H1 (cell line): ENCODE data around the gene PNRC1. TPM values are rescaled to one million over a fixed set of nuclear protein-coding genes. Genes with fewer than 3 reads are reported as not detected.

Source experiments
- CTCF ChIA-PET: fragments of 300-600 bp; sonication (Branson Sonifier 250); formaldehyde crosslinking; loops from one replicate; lab custom pipeline; 2021; ENCODE audit not compliant: partially characterized antibody; lab: Charles Lee
- POLR2A ChIA-PET: fragments of 300-600 bp; sonication (Branson Sonifier 250); formaldehyde crosslinking; loops from one replicate; lab custom pipeline; 2021; ENCODE audit warnings: inconsistent platforms; ENCODE audit not compliant: partially characterized antibody; lab: Charles Lee
- DNase-seq, 2 experiments: peaks; one replicate each; pipeline versions ENCODE4 v3.0.0 to v3.0.0-alpha.2; 2010 to 2022; ENCODE audit warnings: low spot score in 2 of 2, low read depth in 1 of 2, mixed read lengths in 1 of 2
- FAIRE-seq: peaks from 2 replicates; lab custom pipeline; 2011; peaks lifted over from hg19 to GRCh38; lab: Jason Lieb, UNC
- H2AFZ ChIP-seq: 2 replicates; pipeline ENCODE4 v1.8.1; 2012; ENCODE audit warnings: low read length, inconsistent platforms
- H2AK5ac ChIP-seq: 2 replicates; pipeline ENCODE4 v1.6.1; 2013; ENCODE audit warnings: low read depth, low read length
- H2BK120ac ChIP-seq: replicated peaks from 2 replicates; pipeline ENCODE3; 2013; ENCODE audit warnings: low read depth, low read length, inconsistent platforms
- H2BK12ac ChIP-seq: 2 replicates; pipeline ENCODE4 v1.6.1; 2013; ENCODE audit warnings: low read depth, low read length
- H2BK15ac ChIP-seq: 2 replicates; pipeline ENCODE4 v1.6.1; 2013; ENCODE audit warnings: low read length
- H2BK20ac ChIP-seq: 2 replicates; pipeline ENCODE4 v1.6.1; 2013; ENCODE audit warnings: low read length
- H2BK5ac ChIP-seq: 2 replicates; pipeline ENCODE4 v1.6.1; 2013; ENCODE audit warnings: low read depth, low read length
- H3K14ac ChIP-seq: 2 replicates; pipeline ENCODE4 v1.6.1; 2013; ENCODE audit warnings: inconsistent platforms; ENCODE audit not compliant: insufficient read length
- H3K18ac ChIP-seq: 2 replicates; pipeline ENCODE4 v1.6.1; 2013; ENCODE audit warnings: low read length; ENCODE audit errors: extremely low read depth
- H3K23ac ChIP-seq: 2 replicates; pipeline ENCODE4 v1.6.1; 2013; ENCODE audit warnings: inconsistent platforms; ENCODE audit not compliant: insufficient read length
- H3K23me2 ChIP-seq: 2 replicates; pipeline ENCODE4 v1.6.1; 2013; ENCODE audit warnings: low read depth, low read length
- H3K27ac ChIP-seq: 2 replicates; pipeline ENCODE4 v1.6.1; 2011; ENCODE audit warnings: low read depth, low read length, inconsistent platforms
- H3K27me3 ChIP-seq, 4 experiments: replicated peaks in 1 of 4; 1 replicate in 1 of 4; 2 replicates in 3 of 4; pipeline versions ENCODE4 v1.6.1 to v1.8.1; 2011 to 2013; ENCODE audit warnings: low read length in 3 of 4, mild to moderate bottlenecking in 3 of 4, inconsistent platforms in 2 of 4, mixed read lengths in 2 of 4, moderate library complexity in 1 of 4; ENCODE audit not compliant: control insufficient read depth in 3 of 4, insufficient read depth in 3 of 4; ENCODE audit errors: extremely low read depth in 1 of 4
- H3K36me3 ChIP-seq, 4 experiments: 2 replicates each; pipeline versions ENCODE4 v1.6.1 to v1.8.1; 2011 to 2013; ENCODE audit warnings: mild to moderate bottlenecking in 4 of 4, low read length in 3 of 4, moderate library complexity in 2 of 4, control low read depth in 1 of 4, inconsistent platforms in 1 of 4; ENCODE audit not compliant: insufficient read depth in 4 of 4, control insufficient read depth in 2 of 4
- H3K4ac ChIP-seq: replicated peaks from 2 replicates; pipeline ENCODE3; 2013; ENCODE audit warnings: low read length, low read depth, mixed read lengths, inconsistent platforms; ENCODE audit not compliant: insufficient read length
- H3K4me1 ChIP-seq, 4 experiments: replicated peaks in 1 of 4; 1 replicate in 1 of 4; 2 replicates in 3 of 4; pipeline versions ENCODE4 v1.6.1 to v1.8.1; 2011 to 2013; ENCODE audit warnings: low read length in 3 of 4, inconsistent platforms in 2 of 4, mixed read lengths in 1 of 4; ENCODE audit not compliant: insufficient read depth in 4 of 4, control insufficient read depth in 3 of 4
- H3K4me2 ChIP-seq, 2 experiments: 2 replicates each; pipeline versions ENCODE4 v1.6.1 to v1.8.1; 2011 to 2013; ENCODE audit warnings: low read depth in 2 of 2, low read length in 2 of 2, control low read depth in 1 of 2, inconsistent platforms in 1 of 2, mild to moderate bottlenecking in 1 of 2; ENCODE audit not compliant: insufficient read depth in 1 of 2
- H3K4me3 ChIP-seq, 4 experiments: fragments of 200-600, 300-600 bp in 1 of 4; sonication (generic), shearing (Covaris generic), sonication (Bioruptor Twin) in 1 of 4; 2 replicates each; pipeline versions ENCODE4 v1.5.1 to v1.8.1; 2011 to 2016; ENCODE audit warnings: low read length in 4 of 4, low read depth in 3 of 4, control low read depth in 2 of 4, inconsistent platforms in 2 of 4, mild to moderate bottlenecking in 2 of 4, mixed read lengths in 1 of 4, moderate library complexity in 1 of 4; ENCODE audit not compliant: insufficient read depth in 2 of 4; ENCODE audit errors: extremely low read depth in 1 of 4
- H3K56ac ChIP-seq: replicated peaks from 2 replicates; pipeline ENCODE3; 2013; ENCODE audit warnings: low read depth, mild to moderate bottlenecking, mixed read lengths, low read length, inconsistent platforms; ENCODE audit not compliant: insufficient read length
- H3K79me1 ChIP-seq: 2 replicates; pipeline ENCODE4 v1.6.1; 2013; ENCODE audit warnings: low read depth, low read length, control low read depth
- H3K79me2 ChIP-seq, 2 experiments: 2 replicates each; pipeline versions ENCODE4 v1.6.1 to v1.8.1; 2012 to 2013; ENCODE audit warnings: low read length in 2 of 2, mild to moderate bottlenecking in 2 of 2, inconsistent platforms in 1 of 2; ENCODE audit not compliant: insufficient read depth in 2 of 2, control insufficient read depth in 1 of 2
- H3K9ac ChIP-seq, 4 experiments: replicated peaks in 1 of 4; 1 replicate in 1 of 4; 2 replicates in 3 of 4; pipeline versions ENCODE4 v1.6.1 to v1.8.1; 2011 to 2013; ENCODE audit warnings: low read depth in 3 of 4, low read length in 3 of 4, control low read depth in 2 of 4, mild to moderate bottlenecking in 2 of 4, moderate library complexity in 2 of 4, inconsistent platforms in 1 of 4; ENCODE audit errors: extremely low read depth in 1 of 4
- H3K9me3 ChIP-seq, 2 experiments: 2 replicates each; pipeline versions ENCODE4 v1.6.1 to v1.8.1; 2012 to 2013; ENCODE audit warnings: mild to moderate bottlenecking in 2 of 2, moderate library complexity in 2 of 2, control low read depth in 1 of 2, inconsistent platforms in 1 of 2, low read depth in 1 of 2, low read length in 1 of 2, mixed read lengths in 1 of 2; ENCODE audit not compliant: insufficient read depth in 2 of 2
- H4K20me1 ChIP-seq, 2 experiments: replicated peaks in 1 of 2; 2 replicates each; pipeline versions ENCODE3 to v1.8.1; 2011 to 2013; ENCODE audit warnings: inconsistent platforms in 2 of 2, low read length in 2 of 2, mild to moderate bottlenecking in 1 of 2; ENCODE audit not compliant: insufficient read depth in 2 of 2, control insufficient read depth in 1 of 2
- H4K5ac ChIP-seq: 2 replicates; pipeline ENCODE4 v1.6.1; 2013; ENCODE audit warnings: low read length, low read depth, mixed read lengths, inconsistent platforms; ENCODE audit not compliant: insufficient read length
- H4K8ac ChIP-seq: 2 replicates; pipeline ENCODE4 v1.8.0; 2013; ENCODE audit warnings: mild to moderate bottlenecking, moderate library complexity, low read length, inconsistent platforms; ENCODE audit not compliant: insufficient read depth; ENCODE audit errors: extremely low read depth
- H4K91ac ChIP-seq: replicated peaks from 2 replicates; pipeline ENCODE3; 2013; ENCODE audit warnings: low read length, mixed read lengths, inconsistent platforms; ENCODE audit not compliant: insufficient read length
- BACH1 ChIP-seq: IDR thresholded peaks from 2 replicates; pipeline ENCODE4 v1.6.1; 2012; ENCODE audit warnings: low read length, improper control_type of control experiment
- BRCA1 ChIP-seq: IDR thresholded peaks from 2 replicates; pipeline ENCODE4 v1.6.1; 2012; ENCODE audit warnings: low read depth, low read length, improper control_type of control experiment
- EZH2 ChIP-seq: fragments of 200-600 bp; sonication (generic); IDR thresholded peaks from 2 replicates; pipeline ENCODE4 v1.7.1; 2012; ENCODE audit warnings: low read depth, mild to moderate bottlenecking, moderate library complexity, low read length, inconsistent platforms; ENCODE audit not compliant: severe bottlenecking
- HDAC2 ChIP-seq, 2 experiments: fragments of 300-600 bp in 1 of 2; sonication (generic) in 1 of 2; IDR thresholded peaks; 2 replicates each; pipeline ENCODE4 v1.6.1; 2011 to 2012; ENCODE audit warnings: low read depth in 2 of 2, low read length in 2 of 2, mild to moderate bottlenecking in 2 of 2, moderate library complexity in 2 of 2, borderline replicate concordance in 1 of 2, inconsistent platforms in 1 of 2
- PHF8 ChIP-seq: fragments of 200-600 bp; sonication (generic); conservative IDR thresholded peaks from 2 replicates; pipeline ENCODE4 v1.7.1; 2012; ENCODE audit warnings: low read depth, mild to moderate bottlenecking, inconsistent platforms, low read length, moderate library complexity
- POU5F1 ChIP-seq: IDR thresholded peaks from 2 replicates; pipeline ENCODE4 v1.6.1; 2011; ENCODE audit warnings: low read depth, mild to moderate bottlenecking, low read length, moderate library complexity
- RAD21 ChIP-seq, 2 experiments: IDR thresholded peaks in 1 of 2; conservative IDR thresholded peaks in 1 of 2; 2 replicates each; pipeline ENCODE4 v1.6.1; 2011; ENCODE audit warnings: low read depth in 2 of 2, low read length in 2 of 2, improper control_type of control experiment in 1 of 2, inconsistent platforms in 1 of 2, mild to moderate bottlenecking in 1 of 2, moderate library complexity in 1 of 2
- SUZ12 ChIP-seq: fragments of 200-600 bp; sonication (generic); IDR thresholded peaks from 2 replicates; pipeline ENCODE4 v1.6.1; 2012; ENCODE audit warnings: mild to moderate bottlenecking, inconsistent platforms, low read length, moderate library complexity, mixed read lengths
- TAF7 ChIP-seq: optimal IDR thresholded peaks from 2 replicates; pipeline ENCODE3; 2011; ENCODE audit warnings: low read depth, mild to moderate bottlenecking, inconsistent platforms, low read length, moderate library complexity, borderline replicate concordance
- WGBS, 2 experiments: shearing (Covaris generic) in 1 of 2; methylation state at CpG; one replicate each; pipeline versions ENCODE4 v1.1.6 to v1.1.7; 2013 to 2015; ENCODE audit warnings: low lambda C conversion rate in 2 of 2, mixed read lengths in 2 of 2, inconsistent platforms in 1 of 2, low coverage in 1 of 2, missing lambda C conversion rate in 1 of 2; ENCODE audit not compliant: insufficient replicate concordance in 2 of 2, insufficient coverage in 1 of 2, insufficient read length in 1 of 2; ENCODE audit errors: extremely low coverage in 1 of 2, missing lambda C conversion rate in 1 of 2; 5-methylcytosine and 5-hydroxymethylcytosine counted together
- polyA plus RNA-seq, 7 experiments: library from polyadenylated mRNA; depleted of rRNA in 3 of 7; stranded (reverse) in 5 of 7; unstranded in 2 of 7; fragments of >200 nt in 5 of 7; fragments of 200-250 nt in 2 of 7; gene quantifications; 1 replicate in 5 of 7; 2 replicates in 1 of 7; 4 replicates in 1 of 7; pipeline versions ENCODE4 v1.2.1 to v1.2.3, GENCODE V29; 2011 to 2013; ENCODE audit warnings: missing spikeins in 2 of 7, mixed read lengths in 2 of 7
- total RNA-seq: library from RNA; stranded (reverse); fragmentation: NEBNext Ultra II Directional; extraction: Animal tissue kit (Norgen Biotek cat#: 25700); gene quantifications from 2 replicates; pipeline ENCODE4 v1.2.1, GENCODE V29; 2021

The PNRC1 gene
- total and polyA plus RNA-seq, 2 of the 8 experiments (the other 6 are each of a cell fraction or from before 2014, with no cell fraction given), result 6.3 to 48.5 TPM

DNA sequence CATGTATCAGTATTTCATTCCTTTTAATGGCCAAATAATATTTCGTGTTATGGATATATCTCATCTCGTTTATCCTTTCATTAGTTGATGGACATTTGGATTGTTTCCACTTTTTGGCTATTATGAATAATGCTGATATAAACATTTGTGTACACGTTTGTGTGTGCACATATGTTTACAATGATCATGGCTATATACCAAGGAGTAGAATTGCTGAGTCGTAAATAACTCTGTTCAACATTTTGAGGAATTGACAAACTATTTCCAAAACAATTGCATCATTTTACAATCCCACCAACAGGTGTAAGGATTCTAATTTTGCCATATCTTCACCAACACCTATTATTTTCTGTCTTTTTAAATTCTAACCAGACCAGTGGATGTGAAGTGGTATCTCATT lies 26.3 kb upstream of the PNRC1 start:
- H2BK15ac ChIP-seq, result no peak overlapping the region
- no peak overlapping the region for H2BK5ac ChIP-seq
- H3K4ac ChIP-seq, result no peak overlapping the region
- H3K23ac ChIP-seq, result no peak overlapping the region
- H2BK20ac ChIP-seq, result no peak overlapping the region
- H3K27me3 ChIP-seq, result peaks cover 0 to 3% (median under 1%) of the 10 kb centered on the region in 4 experiments; a peak in 4 of 7 replicates
- no peak overlapping the region for H3K9ac ChIP-seq
- no peaks in the 10 kb centered on the region for H3K36me3 ChIP-seq
- H2AFZ ChIP-seq, result no peak overlapping the region
- H3K14ac ChIP-seq, result no peak overlapping the region
- H2BK12ac ChIP-seq, result no peak overlapping the region
- H4K5ac ChIP-seq, result no peak overlapping the region
- H2AK5ac ChIP-seq, result no peak overlapping the region
- 94% methylated on average over 4 of the region's 4 CpGs; no CpG with 5 or more reads in 1 of the 2 experiments for WGBS, 2 experiments
- H3K56ac ChIP-seq, result no peak overlapping the region
- DNase-seq (no peak), FAIRE-seq (no peak)
- H3K9me3 ChIP-seq, result no peaks in the 10 kb centered on the region
- no peaks in the 10 kb centered on the region for H3K23me2 ChIP-seq
- CTCF ChIA-PET, result interaction anchor here (0.8 to 1.2 kb wide), 2 partner anchors 14 to 30 kb away, joined by 3 read pairs; no protein-coding TSS in a partner anchor
- POLR2A ChIA-PET, result interaction anchor here (1.5 kb wide), 1 partner anchor 26 kb away, joined by 3 read pairs; the partner anchor contains the start of gene PNRC1
- no peaks in the 10 kb centered on the region for H3K4me1 ChIP-seq
- H3K4me2 ChIP-seq, result no peak overlapping the region
- no peak overlapping the region for H3K4me3 ChIP-seq
- no peak overlapping the region for H3K27ac ChIP-seq
- TF ChIP-seq SUZ12, result no peak
- no peak for TF ChIP-seq BACH1
- TF ChIP-seq TAF7, result no peak
- TF ChIP-seq HDAC2 (IDR thresholded peaks at IDR 0.05; ENCODE audit: borderline replicate concordance in 1 of 2, low read depth in 2 of 2, low read length in 2 of 2), result no peak
- no peak for TF ChIP-seq PHF8
- TF ChIP-seq EZH2, result no peak
- no peak for TF ChIP-seq BRCA1
- TF ChIP-seq POU5F1, result no peak
- TF ChIP-seq RAD21 (IDR thresholded peaks at IDR 0.05 in 1 of 2, conservative IDR thresholded peaks at IDR 0.05 in 1 of 2; ENCODE audit: low read depth in 2 of 2, low read length in 2 of 2), result no peak
- no peaks in the 10 kb centered on the region for H4K20me1 ChIP-seq
- no peaks in the 10 kb centered on the region for H3K79me2 ChIP-seq
- no peak overlapping the region for H4K91ac ChIP-seq
- no peak overlapping the region for H4K8ac ChIP-seq
- no peak overlapping the region for H2BK120ac ChIP-seq
- H3K79me1 ChIP-seq, result no peaks in the 10 kb centered on the region
- no peak overlapping the region for H3K18ac ChIP-seq
